Right kidney (tissue), 9 donors: ENCODE data around the gene SLC6A1.

Experiments
- DNase-seq: peaks from one replicate; pipeline ENCODE4 v3.0.0-alpha.2; 2016
- long read RNA-seq, 8 donors: transcript quantifications; one replicate each; lab custom pipeline, GENCODE V29; 2026

The SLC6A1 gene
- long read RNA-seq, donor 1 = 0 reads
- long read RNA-seq, donor 2 = 0 reads
- long read RNA-seq, donor 3 = 0 reads
- long read RNA-seq, donor 4 = 0 reads
- long read RNA-seq, donor 5 = 0 reads
- long read RNA-seq, donor 6 = 0 reads
- long read RNA-seq, donor 7, full-length matches to known transcripts = 1 of 1 reads
- long read RNA-seq, donor 7, partial matches to known transcripts = 0 of 1 reads
- long read RNA-seq, donor 7, other reads (novel, unspliced or antisense) = 0 of 1 reads
- long read RNA-seq, donor 8 = 0 reads

DNA sequence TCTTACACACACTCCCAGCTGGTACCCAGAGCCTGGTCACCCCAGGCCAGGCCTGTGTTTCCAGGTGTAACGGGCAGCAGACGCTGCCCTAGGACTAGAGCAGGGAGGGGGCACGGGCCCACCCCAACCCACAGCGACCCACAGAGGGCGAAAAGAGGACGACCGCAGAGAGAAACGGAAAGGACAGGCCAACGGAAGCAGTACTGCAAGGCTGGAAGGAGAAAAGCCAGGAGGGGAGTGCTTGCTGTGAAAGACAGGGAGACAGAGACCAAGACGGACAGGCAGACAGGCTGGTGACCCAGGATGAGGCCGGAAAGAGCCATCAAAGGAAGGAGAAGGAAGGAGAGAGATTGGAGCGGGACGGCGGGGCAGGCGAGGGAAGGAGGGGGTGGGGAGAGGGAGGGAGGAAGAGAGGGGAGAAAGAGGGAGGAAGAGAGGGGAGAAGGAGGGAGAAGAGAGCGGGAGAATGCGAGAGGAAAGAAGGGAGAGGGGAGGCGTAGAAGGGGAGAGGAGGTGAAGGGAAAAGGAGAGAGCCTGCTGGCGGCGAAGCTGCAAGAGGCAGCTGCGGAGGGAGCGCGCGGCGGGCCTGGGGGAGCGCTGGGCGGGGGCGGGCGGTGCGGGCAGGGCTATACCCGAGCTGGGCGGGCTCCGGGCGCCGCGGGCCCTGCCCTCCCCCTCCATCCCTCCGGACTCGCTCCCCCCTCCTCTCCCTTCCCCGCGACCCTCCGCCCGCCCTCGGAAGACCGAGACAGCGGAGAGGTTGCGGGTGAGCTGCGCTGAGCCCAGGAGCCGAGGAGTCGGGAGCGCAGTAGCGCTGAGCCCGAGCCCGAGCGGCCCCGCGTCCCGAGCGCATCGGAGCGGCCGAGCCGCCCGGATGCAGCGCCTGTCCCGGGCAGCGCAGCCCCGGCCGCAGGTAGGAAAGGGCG lies at the start of gene SLC6A1:
Gene SLC6A1 (plus strand): TSS at position 732 of the 926 bp plus-strand sequence. CDS start 24,464 bp downstream, outside the sequence.
- peak; percentile 31 for DNase-seq

DNA sequence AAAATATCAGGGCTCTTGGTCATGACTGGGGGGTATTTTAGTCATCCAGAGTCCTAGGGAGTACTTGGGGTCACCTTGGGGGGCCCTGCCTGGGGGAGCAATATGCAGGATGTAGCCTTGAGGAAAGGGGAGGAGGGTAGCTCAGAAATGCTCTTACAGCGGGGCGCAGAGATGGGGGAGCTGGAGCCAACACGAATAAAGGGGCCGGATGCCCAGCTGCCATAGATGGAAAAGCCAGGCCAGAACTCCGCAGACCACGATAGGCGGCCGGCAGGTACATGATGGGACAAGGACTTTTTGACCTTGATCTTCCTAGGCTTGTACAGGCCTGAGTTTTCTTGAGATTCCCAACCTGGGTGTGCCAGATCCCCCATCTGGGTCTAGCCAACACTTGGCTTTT lies 47.7 kb upstream of the SLC6A1 start:
- DNase-seq = no peak

DNA sequence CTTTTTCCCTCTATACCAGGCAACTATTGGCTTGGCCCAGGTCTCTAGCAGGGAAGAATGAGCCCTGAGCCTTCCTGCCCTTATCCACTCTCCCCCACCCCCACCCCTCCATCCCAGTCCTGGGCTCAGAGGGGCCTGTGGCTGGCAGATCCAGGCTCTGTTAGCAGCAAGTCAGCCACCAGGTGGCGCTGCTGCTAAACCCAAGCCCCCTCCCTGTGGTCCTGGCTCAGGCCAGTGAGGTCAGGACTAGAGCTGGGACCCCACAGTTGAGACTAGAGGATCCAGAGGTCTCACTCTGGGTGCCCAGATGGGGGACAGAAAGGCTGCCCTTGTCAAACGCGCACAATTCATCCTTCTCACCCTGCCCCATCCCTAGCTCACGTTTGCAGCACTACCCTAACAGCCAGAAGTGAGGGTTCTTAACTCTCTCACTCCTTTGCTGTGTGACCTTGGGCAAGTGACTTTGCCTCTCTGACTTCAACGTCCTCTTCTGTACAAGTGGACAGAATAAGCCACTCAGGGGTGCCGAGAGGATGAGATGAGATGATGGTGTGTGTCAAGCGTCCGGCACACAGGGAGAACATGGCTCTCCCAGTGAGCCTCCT lies 46.8 kb upstream of the SLC6A1 start:
- DNase-seq = peak; percentile 35

DNA sequence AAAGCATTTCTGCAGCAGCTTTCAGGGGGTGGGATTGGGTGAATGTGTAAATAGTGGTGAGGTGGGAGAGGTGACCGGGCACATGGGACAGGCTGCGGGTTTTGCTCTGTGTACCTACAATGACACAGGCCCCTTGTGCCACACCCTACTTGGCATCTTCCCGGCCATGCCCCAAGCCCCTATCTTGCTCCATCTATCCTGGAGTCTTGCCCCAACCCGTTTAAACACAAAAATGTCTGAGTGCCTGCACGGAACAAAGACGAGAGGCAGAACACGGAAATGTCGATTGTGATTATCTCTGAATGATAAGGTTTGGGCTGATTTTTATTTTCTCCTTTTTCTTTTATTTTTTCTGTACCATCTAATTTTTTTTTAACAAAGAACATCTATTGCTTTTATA lies 46.0 kb upstream of the SLC6A1 start:
- no peak for DNase-seq

DNA sequence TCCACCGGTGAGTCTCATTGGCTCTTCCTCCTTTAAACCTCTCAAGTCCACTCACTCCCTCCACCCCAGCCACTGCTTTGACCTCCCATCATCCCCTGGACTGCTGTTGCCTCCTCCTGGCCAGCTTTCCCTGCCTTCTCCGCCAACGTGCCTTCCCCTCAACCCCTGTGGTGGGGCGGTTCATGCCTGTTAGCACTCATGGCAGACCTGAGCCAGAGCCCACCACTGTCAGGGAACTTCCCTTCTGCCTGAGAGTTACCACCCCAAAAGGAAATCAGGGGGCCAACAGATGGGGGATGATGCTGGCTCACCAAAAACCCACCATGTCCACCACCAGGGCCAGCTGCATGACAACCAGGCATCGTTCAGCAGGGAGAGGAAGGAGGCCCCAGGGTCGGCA lies 44.2 kb upstream of the SLC6A1 start:
- no peak for DNase-seq

DNA sequence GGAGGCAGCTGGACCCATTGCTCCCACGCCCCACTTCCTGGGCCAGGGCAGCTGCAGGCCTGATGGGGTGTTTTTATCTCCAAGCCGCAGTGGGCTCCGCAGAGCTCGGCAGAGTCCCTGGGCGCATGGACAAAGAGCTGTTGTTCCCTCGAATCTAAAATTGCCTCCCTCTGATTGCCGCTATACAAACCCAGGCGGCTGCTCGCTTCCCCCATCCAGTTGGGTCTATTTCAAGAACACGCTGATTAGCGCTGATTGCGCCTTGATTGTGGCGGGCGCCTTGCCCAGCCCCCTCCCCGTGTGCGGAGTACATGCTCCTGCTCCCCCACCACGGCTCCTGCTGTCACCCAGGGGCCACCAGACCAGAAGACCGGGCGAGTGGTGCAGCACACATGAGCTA lies 43.4 kb upstream of the SLC6A1 start:
- DNase-seq = no peak

DNA sequence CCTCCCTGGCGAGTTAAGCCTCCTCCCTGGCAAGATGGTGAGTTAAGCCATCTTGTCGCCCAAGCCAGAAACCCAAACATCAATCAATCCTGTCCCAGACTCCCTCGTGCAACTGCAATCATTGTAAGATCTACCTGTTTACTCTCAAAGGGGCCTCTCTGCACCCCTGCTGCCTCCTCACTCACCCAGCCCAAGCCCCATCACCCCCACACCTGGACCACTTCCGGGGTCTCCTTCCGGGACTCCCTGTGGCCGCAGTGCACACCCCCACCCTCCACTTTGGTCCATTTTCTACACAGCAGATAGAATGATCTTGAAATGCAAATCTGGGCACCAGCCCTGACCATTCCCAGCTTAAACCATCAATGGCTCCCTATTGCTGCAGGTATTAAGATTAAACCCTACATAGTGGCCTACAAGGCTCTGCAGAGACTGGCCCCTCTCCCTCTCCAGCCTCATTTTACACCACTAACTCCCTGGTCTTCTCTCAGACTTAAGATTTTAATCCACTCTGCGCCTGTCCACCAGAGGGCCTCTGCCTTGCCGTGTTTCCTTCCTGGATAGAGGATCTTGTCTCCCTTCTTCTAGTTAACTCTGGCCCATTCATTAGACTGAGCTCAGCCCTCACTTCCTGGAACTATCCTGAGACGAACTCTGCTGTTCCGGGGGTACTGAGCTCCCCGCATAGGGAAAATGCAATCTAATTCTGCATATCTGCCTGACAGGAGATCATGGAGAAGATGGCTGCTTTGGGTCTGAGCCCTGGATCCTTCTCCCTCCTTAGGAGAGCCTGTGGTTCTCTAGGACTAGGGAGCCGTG lies 41.9 kb upstream of the SLC6A1 start:
- no peak for DNase-seq

DNA sequence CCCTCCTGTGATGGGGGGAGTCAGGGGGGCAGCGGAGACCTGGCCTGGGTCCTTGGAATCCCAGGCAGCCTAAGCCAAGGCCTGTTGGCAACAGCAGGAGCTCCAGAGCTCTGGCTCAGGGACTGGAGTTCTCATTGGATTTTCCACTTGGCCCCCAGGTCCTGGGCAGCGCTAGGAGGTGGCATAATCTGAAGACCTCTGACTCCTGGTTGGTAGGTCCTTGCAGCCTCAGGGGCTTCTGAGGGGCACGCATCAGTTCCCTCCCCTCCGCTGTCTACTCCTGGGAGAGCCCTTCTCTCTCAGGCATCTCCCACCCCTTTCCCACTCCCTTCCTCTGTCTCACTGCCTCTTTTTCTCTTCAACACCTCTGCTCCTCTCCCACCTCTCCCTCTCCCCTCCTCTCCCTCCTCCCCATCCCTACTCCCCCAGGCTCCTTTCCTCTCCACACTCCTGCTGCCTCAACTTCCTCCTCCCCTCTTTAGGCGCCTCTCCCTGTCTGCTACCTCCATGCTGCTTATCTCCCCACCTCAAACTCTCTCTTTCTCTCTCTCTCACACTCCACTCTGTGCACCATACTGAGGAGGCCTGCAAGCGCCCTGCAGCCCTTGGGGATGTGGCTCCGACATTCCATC lies 41.1 kb upstream of the SLC6A1 start:
- no peak for DNase-seq

DNA sequence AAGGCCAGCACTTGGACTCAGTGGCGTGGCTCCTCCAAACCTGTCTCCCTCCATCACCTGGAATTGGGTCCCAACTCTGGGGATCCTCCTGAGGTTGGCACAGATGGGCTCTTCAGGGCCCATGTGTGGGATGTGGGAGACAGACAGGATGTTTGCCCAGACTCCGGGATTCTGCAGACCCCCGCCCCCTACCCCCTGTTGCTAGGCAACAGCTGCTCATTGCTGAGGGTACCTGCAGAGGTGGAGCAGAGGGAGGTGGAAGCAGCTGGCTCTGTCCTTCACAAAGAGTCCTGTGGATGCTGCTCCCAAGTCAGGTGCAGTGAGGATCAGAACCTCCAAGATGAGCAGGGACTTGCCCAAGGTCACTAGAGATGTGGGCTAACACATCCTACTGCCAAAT lies 40.0 kb upstream of the SLC6A1 start:
- DNase-seq = no peak

DNA sequence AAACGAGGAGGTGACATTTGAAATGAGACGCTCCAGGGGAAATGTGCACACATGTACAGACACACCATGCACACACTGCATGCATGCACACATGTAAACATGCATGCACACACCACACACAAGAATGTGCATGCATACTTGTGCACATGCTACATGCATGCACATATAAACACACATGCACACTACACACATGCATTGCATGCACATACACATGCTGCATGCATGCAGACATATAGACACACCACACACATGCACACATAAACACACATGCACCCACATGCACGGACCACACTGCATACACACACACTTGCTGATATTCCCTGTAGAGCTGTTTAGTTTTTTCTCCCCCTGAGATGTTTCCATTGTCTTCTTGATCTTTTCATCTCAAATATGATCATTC lies 37.8 kb upstream of the SLC6A1 start:
- DNase-seq = no peak

DNA sequence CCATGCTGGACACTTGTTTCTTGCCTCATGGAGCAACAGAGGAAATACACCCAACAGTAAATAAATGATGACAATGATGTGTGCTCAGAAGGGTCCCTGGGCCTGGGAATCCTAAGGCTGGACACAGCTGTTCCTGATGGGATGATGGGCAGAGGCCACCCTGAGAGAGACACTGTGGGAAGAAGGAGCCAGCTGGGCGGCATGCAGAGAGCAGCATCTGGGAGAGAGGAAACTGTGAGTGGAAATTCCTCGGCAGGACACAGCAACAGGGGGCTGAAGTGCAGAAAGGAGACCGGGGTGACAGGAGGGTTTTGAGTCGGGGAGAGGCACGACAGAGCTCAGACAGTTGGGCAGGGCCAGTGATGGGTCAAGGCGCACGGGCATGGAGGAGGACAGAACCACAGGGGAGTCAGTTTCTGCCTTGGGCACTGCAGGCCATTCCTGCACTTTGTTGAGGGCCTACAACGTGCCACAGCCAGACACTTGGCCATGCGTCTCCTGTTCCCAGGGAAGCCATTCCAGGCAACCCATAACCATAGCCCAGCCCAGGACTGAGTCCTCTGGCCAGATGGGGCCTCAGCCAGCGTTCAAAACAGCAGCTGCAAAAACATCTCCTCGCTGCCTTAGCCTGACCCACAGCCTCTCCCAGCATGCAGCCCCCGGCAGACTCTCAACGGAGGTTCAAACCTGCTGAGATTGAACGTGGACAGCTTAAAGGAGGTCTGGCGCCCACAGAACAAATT lies 36.7 kb upstream of the SLC6A1 start:
- no peak for DNase-seq

DNA sequence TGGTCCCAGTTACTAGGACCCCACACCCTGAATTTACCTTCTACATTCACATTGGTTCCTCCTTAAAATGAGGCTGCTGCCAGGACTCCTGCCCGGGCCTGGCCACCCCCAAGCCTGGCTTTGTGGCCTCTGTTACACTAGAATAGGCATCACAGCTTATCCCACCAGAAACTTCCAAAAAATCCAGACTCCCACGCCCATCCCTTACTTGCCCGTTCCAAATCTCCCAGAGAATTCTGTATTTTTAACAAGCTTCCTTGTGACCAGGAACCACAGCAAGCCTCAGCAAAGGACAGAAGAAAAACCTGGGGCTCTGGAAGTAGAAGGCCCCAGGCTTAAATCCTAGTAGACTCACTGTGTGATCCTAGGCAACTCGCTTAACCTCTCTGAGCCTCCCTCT lies 36.0 kb upstream of the SLC6A1 start:
- no peak for DNase-seq

DNA sequence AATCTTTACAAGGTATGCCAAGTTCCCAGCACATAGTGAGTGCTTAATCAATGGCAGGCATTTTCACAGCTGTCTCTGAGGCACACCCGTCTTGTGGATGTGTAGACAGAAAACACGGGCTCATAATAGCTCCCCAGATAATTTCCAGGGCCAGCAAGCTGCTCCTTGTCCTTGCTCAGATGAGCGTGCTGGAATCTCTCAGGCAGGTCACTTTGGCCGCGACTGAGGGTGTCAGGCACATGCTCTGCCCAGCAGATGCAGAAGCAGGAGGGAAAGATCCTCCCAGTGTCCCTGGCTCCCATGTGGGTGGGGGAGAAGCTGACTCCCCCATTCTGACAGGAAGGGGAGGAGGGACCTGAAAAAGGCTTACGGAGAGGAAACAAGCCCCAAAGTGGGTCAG lies 35.6 kb upstream of the SLC6A1 start:
- DNase-seq = no peak

DNA sequence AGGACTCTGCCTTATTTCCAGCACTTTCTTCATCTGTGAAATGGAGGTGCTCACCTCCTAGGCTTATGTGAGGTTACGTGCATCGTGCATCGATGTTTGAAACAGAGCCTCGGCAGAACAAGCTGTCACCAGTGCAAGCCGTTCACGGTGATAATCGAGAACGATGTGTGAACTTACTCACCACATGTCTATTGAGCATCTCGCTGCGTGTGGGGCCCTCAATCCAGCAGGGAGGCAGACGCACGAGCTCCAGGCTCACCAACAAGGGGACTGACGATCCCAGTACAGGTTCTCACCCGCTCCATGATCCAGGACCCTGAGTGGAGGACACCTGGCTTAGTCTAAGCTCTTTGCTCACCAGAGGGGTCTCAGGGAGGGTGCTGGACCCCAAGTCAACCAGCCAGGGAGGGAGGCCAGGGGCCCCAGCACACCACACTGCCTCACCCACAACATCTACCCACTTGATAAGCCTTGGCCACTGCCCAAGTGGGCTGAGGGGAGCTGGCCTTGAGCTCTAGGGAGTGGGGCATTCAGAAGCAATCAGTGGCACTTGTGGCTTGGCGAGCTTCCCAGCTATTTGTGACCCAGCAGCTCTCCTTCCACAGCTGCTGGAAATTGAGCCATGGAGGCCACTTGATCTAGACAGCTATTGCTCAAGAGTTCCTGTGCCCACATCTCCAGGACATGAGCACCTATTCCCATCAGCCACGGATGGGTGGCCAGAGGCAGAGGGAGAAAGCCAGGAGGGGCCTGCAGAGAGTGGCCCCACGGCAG lies 34.4 kb upstream of the SLC6A1 start:
- DNase-seq = no peak

DNA sequence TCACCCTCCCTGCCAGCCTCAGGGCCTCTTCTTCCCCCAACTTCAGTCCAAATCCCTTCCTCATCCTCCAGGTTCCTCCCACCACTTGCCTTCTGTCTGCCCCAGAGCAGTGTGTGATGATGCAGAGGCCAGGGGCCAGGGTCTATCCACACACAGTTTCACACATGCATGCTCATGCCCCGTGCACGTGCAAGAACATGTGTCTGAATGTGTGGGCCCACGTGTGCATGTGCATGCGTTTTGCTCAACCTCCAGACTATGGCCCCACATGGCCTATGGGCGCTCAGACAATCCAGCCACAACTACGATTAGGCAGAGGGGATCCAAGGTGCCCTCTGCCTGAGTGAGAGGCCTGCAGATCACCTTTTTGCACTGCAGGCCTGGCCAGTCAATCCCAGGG lies 32.3 kb upstream of the SLC6A1 start:
- no peak for DNase-seq

DNA sequence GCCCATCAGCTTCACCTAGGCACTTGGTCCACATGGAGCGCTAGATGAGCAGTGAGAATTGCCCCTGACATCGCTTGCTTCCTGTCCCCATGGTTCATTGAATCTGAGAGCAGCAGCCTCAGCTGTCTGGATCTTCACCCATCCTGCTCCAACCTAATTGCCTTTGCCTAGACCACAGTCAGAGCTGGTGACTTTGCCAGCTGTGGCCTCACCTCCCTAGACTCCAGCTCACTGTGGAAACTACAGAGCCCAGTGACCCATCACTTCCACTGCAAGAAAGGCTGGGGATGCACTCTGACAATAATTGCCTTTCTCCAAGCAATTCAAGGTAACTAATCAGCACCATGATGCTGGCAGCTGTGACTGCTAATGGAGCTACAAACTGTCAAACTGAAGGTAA lies 30.6 kb upstream of the SLC6A1 start:
- no peak for DNase-seq

DNA sequence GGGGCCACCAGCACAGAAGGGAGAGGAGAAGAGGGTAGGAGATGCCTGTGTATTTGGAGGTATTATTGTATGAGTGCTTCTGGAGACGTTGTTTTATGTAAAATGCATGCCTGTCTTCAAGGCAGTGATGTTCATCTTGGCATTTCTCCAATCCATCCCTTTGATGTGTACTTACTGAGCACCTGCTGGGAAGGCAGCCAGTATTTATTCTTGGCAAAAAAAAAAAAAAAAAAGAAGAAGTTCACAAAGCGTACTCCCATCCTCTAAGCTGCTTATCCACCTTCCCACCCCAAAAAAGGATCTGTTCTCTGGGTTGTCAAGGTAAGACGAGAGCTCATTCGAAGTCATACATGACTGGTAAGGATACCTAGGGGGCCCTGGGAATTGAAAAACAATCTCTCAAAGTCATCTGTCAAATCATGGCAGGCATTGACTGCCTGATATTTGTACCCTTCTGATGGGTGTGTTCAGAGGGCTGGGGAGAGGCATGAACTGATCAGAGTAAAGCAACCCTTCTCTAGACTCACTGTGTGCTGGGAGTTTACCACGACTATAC lies 30.0 kb upstream of the SLC6A1 start:
- DNase-seq = no peak

DNA sequence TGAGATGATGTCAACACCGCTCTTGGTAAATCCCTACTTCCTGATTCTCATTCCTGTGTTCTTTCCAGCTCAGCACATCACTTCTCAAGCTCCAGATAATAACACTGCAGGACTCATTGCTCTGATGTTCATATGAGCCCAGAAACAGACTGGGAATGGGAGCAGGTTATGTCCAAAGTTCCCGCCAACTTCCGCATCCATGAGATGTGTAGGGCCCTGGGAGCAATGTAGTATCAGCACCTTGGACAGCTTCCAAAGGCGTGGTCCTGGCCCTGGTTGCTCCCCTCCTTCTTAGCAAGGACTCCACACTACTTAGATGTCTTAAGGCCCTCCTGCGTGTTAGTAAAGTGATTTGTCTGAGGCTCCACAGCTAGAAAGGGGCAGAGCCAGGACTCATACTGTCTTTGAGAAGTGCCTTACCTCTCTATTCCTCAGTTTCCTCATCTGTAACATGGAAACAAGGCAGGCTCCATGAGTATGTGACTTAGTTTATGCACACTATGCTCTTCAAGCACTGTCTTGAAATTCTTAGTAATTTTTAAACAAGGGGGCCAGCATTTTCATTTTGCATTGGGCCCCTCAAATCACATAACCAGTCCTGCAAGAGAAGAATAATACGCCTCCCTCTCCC lies 27.9 kb upstream of the SLC6A1 start:
- no peak for DNase-seq

DNA sequence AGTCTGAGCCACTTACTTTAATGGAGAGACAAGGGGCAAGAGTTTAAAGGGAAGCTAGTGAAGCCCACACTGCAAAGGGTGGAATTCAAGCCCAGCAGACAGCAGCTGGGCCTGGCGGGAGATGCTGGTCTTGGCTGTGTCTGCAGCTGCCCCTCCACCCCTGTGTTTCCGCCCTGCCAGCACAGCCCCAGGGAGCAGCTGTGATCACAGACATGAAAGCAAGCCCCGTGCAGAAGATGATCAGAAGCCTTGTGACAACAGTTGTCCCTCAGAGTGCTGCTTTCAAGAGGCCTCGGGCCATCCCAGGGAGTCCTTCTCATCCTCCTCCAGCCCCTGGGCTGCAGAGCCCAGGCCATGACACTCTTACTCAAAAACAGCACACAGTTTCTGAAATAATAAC lies 24.1 kb upstream of the SLC6A1 start:
- DNase-seq = no peak
